Left ventricle myocardium superior (tissue), 1 donor: ENCODE data around the gene ZNF506. TPM values are rescaled to one million over a fixed set of nuclear protein-coding genes. Genes with fewer than 3 reads are reported as not detected.
"Not testable (repeated sequence)": the region's sequence is repeated elsewhere in the genome, so short reads cannot be mapped to it uniquely, and the experiment has no call there.

Source experiments
- ATAC-seq: fragments of 200-7000 bp; cut with Tn5 transposase; one replicate; pipeline ENCODE4 v1.9.1; 2020; ENCODE audit warnings: mild to moderate bottlenecking, moderate library complexity
- DNase-seq: peaks from one replicate; pipeline ENCODE4 v3.0.0-alpha.2; 2020
- intact Hi-C: fragments of 100-400 bp; cut with micrococcal nuclease; formaldehyde crosslinking; loops from one replicate; pipeline ENCODE4 v1.11.0; 2022
- total RNA-seq: library from RNA; stranded (reverse); fragmentation: NEBNext Ultra II Directional; extraction: Animal tissue kit (Norgen Biotek cat#: 25700); gene quantifications from one replicate; pipeline ENCODE4 v1.2.1, GENCODE V29; 2021
- donor health status: DM: no; HTN: yes; CAD: no; lungs with severe emphysema.

Gene ZNF506
- total RNA-seq, 1 donor from 2014 or later: 9.7 TPM

DNA sequence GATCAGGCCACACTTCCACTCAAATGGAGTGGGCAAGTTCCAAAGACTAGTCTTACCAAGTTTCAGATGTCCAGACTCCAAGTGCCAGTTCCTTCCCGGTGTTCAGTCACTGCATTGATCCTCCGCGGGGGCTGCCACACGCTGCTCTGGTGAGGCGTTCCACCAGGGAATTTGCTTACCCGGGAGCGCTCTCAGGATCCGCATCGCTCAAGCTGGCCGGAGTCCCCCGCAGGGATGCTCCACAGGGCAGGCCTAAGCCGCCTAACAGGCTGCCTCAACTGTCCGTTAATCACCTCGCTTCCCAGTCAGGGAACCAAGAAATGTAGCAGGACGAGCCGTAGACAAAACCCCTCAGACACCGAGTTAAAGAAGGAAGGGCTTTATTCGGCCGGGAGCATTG, 36.1 kb downstream of the ZNF506 start:
- ATAC-seq, DNase-seq, intact Hi-C loops: not testable (repeated sequence)

DNA sequence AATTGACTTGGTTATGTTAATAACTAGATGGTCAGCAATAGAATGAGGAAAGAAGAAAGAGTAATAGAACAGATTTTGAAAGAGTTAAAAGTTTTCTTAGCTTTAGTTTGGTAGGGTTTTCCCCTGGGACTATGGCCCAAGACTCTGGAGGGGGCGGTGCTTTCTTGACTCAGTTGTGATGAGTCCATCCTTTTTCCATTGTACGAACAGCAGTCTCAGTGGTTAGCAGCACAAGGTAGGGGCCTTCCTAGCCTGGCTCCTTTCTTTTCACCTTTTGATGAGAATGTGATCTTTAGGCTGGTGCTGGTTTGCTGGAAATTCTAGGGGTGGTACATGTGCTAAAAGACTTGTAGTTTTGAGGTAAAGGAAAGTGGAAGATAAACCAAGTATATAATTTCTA, 38.8 kb downstream of the ZNF506 start:
- DNase-seq (no peak), ATAC-seq (no peak)
- intact Hi-C loops: no loop called here

DNA sequence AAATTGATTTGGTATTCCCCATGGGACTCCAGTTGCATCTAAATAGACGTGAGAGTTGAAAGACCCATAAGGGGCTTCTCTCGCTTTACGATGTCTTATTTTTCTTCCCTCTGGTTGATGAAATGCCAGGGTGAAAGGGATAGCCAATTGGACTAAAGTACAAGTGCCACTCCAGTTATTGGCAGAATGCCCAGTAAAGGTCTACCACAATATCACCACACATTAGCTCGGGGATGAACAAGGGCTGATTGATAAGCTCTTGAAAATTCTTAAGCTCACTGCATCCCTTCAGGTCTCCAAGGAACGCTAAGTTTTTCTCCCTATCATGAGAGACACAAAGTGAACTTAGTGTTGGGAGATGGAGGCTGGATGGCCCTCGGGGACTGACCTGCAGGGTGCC, 39.8 kb downstream of the ZNF506 start:
- ATAC-seq, intact Hi-C loops, DNase-seq: not testable (repeated sequence)

DNA sequence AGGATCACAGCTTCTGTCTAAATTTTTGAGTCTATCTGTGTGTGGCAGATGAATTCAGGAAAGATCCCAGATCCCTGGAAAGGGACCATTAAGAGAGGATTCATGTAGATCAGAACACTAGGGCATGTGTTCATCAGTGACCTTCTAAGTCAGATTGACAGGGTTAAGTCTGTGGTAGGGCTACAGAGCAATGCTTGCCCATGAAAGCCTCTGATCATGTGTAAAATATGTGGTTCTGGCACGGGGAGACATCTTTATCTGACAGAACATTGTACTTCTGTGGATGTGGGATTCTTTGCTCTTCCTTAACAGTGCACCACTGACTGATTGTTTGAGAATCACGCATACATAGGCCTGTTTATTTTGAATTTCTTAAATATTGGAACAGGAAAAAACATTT, 42.9 kb downstream of the ZNF506 start:
- no peak for DNase-seq
- intact Hi-C loops: no loop called here
- no peak for ATAC-seq

DNA sequence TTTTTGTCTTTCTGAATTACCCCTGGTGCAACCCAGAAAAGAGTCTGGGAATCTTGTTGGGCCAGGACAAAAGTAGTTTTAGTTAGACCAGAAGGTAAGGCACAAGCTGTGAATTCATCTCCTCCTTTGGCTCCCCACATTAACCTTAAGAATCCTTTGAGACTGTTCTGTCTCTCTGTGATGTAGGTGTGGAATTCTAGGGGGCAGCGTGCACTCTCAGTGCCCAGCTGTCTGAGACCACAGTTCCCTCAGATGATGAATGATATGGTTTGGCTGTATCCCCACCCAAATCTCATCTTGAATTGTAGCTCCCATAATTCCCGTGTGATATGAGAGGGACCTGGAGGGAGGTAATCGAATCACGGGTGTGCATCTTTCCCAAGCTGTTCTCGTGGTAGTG, 43.9 kb downstream of the ZNF506 start:
- ATAC-seq: no peak
- intact Hi-C loops: no loop called here
- DNase-seq: no peak

DNA sequence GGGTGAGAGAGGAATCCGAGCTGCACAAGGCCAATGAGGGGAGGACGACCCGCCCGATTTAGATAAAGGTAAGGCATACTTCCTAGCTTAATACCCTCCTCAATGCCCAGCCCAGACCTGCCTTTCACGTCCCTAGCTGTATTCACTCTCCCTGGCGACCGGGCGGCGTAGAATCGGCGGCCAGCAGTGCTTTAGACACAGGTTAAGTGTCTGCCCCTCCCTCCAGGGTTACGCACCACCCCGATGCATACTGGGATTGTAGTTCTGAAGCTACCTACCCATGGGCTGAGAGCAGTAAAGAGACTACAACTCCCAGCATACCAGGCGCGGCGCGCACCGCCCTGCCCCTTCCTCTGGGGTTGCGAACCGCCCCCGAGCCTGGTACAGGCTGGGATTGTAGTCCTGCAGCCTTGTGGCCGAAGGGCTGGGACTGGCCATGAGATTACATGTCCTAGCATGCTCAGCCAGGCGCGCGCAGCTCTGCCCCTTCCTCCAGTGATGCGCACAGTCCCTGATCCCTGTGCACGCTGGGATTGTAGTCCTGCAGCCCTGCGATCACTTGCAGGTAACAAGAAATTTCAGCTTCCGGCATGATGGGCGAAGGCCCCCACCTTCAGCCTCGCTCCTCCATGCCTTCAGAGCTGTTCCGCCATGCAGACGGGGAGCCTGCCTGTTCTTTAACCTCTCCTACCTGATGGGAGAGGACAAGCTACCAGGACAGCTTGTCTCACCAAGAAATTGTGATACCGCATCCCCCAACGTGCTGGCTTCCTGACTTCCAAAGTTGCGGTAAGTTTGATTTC, 45.1 kb downstream of the ZNF506 start:
- ATAC-seq: peak; percentile 100

DNA sequence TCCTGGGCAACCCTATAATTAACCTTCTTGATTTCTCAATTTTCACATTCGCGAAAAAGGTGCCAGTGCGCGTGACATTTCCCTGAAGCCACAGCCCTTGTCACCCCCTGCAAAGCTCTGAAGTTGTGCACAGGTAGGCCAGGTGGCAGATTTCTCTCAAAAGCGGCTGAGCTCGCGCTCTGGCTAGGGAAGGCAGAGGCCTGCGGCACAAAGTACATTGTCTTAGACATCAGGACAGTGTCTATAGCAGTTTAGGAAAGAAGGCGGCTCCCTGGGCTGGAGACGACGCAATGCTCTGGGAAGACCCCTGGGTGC, 45.7 kb downstream of the ZNF506 start:
- intact Hi-C loops: no loop called here
- DNase-seq: no peak
- ATAC-seq: no peak

More for the DNA sequence above, 45.1 kb downstream of the ZNF506 start:
- intact Hi-C loops: no loop called here
- peak; percentile 98 for DNase-seq

DNA sequence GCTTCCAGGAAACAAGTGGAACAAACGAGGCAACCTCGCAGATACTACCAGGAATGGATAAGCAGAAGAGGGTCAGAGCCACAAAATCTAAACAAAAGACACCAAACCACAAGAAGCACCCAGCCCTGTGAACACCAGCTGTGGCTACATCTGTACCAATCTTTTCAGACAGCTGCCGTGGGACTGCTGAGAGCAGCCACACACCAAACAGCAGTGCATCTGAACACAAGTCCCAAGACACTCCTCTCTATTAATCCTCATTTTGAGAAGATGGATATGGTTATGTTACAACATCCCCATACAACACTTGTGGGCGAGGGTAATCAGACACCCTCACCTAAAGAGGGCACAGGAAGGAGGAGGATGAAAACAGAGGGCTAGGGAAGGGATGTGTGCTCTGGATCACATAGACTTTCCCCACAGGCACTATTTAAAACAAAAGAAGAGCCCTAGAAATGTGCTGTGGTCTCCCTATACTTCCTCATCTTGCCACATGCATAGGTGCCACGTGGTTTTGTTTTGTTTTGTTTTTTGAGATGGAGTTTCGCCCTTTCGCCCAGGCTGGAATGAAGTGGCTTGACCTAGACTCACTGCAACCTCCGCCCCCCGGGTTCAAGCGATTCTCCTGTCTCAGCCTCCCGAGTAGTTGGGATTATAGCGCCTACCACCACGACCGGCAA, 47.1 kb downstream of the ZNF506 start:
- no peak for ATAC-seq
- no peak for DNase-seq
- intact Hi-C loops: no loop called here

DNA sequence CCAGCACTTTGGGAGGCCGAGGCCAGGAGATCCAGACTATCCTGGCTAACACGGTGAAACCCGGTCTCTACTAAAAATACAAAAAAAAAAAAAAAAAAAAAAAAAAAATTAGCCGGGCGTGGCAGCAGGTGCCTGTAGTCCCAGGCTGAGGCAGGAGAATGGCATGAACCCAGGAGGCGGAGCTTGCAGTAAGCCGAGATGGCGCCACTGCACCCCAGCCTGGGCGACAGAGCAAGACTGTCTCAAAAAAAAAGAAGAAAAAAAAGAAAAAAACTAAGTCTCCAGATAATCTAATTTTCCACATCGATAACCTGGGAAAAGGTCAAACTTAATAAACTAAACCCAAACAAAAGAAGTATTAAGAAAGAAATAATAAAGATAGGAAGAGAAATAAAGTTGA, 49.6 kb downstream of the ZNF506 start:
- ATAC-seq, intact Hi-C loops, DNase-seq: not testable (repeated sequence)

DNA sequence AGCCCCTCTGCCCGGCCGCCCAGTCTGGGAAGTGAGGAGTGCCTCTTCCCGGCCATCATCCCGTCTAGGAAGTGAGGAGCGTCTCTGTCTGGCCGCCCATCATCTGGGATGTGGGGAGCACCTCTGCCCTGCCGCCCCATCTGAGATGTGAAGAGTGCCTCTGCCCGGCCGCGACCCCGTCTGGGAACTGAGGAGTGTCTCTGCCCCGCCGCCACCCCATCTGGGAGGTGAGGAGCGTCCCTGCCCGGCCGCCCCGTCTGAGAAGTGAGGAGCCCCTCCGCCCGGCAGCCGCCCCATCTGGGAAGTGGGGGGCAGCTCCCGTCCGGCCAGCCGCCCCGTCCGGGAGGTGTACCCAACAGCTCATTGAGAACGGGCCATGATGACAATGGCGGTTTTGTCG, 51.6 kb downstream of the ZNF506 start:
- intact Hi-C loops, ATAC-seq, DNase-seq: not testable (repeated sequence)

DNA sequence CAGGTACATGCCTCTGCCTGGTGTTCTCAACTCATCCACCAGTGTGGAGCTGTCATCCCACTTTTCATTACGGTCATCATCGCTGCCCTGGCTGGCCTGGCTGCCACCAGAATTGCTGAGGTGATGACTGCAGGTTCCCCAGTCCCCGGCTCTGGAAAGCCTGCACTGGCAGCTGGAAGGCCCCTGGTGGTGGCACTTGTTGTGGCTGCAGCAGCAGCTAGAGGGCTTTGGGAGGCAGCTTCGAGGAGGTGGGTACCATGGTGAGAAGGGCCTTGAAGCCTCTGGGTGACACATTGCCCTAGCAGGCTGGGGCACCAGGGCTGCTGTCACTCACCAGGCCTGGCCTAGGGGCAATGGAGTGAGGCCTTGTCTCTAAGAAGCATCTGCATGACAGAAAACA, 63.4 kb downstream of the ZNF506 start:
- DNase-seq (no peak), ATAC-seq (no peak)
- intact Hi-C loops: no loop called here

DNA sequence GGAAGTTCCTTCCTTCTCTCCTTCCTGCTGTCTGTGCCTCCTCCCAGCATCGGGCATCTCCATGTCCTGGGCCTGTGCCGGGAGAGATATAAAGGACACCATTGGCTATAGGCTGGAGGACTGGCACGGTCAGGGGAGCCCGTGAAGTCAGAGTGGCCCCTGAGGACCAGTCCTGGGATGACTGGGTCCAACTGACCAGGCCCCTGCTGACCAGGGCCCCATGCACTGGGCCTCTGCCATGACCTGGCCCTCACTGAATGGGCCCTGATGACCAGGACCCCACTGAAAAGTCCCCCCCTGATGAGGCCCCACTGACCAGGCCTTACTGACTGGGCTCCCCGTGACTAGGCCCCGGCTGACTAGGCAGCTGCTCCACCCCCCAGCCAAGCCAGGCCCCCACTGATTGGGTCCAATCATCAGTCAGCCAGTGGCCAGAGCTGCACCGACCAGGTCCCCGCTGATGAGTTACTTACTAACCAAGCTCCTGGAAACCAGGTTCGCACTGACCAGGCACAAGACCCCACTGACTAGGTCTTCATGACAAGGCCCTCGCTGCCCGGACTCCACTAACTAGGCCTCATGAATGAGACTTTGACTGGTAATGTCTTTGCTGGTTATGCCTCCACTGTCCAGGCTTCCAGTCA, 68.7 kb downstream of the ZNF506 start:
- ATAC-seq: no peak
- intact Hi-C loops: no loop called here

DNA sequence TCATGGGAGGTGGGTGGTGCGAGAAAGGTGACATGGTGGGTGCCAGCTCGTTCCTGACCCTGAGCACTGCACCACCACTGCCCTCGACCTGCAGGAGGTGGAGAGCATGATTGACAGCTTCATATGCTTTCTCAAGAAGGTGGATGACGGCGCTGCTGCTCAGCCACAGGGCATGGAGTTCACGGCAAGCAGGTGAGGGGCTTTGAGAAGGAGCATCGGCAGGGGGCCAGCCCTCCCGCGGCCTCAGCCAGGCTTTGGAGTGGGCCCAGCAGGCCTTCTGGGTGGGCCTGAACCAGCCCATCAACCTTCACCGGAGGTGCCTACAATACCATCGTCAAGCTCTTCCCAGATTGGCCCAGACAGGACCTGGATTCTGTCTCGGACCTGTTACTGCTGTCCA, 69.7 kb downstream of the ZNF506 start:
- intact Hi-C loops: no loop called here
- DNase-seq (no peak), ATAC-seq (no peak)

More for the DNA sequence above, 68.7 kb downstream of the ZNF506 start:
- no peak for DNase-seq

DNA sequence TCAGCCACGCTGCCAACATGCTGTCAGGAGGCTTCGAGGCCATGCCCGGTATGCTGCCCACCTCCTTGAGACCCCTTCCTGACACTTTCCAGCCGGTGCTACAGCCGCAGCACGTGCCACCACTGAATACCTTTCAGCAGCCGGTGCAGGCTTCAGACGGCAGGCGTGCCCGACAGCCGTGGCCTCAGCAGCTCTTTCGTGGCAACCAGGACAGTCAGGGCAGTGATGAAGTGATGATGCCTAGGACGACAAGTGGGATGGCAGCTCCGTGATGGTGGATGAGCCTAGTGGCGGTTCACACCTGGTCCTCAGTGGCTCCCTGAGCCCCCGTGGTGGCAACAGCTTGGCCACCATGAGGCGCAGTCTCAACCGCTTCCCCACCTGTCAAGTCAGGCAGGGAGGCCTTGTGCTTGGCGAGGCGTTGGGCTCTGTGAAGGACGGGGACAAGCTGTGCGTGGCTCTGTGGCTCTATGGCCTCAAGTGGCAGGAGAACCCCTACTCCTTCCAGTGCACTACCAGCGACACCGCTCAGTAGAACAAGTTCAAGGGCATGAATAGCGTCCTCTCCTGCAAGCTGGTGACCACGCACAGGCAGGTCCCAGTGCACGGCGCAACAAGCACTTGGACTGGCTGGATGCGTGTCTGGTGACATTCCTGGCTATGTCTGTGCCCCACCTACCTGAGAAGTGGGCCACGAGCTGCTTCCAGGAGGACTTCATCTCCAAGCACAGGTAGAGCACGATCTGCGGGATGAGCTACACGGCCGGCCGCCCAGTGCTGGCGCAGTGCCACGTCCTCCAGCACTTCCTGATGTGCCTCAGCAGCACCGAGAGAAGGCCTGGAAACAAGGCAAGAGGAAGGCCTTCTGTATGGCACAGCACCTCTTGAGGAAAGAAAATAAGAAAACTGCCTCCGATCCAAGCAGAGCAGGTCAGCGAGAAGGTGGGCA, 70.4 kb downstream of the ZNF506 start:
- no peak for DNase-seq
- no peak for ATAC-seq
- intact Hi-C loops: no loop called here

DNA sequence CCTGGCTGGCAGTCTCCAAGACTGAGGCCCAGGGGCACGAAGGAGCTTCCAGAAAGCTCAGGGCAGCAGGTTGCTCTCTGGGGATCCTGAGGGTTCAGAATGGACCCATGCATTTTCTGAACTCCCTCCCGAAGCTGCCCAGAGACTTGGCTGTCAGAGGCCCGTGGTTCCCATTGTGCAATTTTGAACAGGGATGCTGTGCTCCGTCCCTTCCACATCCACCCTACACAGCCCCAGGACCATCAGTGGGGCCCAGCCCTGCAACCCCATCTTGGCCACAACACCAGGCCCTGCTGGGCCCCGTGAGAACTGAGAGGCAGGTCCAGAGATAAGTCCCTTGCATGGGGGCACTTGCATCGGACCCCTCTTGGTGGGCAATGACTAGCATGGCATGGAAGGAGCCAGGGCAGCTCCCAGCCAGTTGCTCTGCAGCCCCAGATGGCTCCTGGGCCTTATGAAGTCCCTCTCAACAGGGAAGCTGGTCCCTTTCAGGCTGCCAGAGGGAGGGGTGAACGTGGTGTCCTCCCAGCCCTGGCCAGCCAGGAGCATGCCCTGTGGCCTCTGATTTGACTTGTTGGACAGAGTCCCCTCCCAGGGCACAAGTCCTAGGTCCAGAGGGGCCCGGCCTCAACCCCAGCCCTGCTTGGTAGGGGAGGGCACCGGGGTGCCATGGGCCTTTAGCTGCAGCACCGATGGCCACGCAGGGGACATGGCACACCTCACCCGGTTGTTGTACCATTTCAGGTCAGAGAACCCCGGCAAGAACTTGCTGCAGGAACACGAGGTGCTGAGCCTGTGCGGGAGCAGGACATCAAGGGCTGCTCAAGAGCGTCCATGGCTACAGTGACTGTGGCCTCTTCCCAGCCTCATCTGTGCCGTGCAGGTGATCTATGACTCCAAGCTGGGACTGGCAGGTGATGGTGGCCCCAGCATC, 71.4 kb downstream of the ZNF506 start:
- DNase-seq: no peak
- intact Hi-C loops: no loop called here
- ATAC-seq: no peak

DNA sequence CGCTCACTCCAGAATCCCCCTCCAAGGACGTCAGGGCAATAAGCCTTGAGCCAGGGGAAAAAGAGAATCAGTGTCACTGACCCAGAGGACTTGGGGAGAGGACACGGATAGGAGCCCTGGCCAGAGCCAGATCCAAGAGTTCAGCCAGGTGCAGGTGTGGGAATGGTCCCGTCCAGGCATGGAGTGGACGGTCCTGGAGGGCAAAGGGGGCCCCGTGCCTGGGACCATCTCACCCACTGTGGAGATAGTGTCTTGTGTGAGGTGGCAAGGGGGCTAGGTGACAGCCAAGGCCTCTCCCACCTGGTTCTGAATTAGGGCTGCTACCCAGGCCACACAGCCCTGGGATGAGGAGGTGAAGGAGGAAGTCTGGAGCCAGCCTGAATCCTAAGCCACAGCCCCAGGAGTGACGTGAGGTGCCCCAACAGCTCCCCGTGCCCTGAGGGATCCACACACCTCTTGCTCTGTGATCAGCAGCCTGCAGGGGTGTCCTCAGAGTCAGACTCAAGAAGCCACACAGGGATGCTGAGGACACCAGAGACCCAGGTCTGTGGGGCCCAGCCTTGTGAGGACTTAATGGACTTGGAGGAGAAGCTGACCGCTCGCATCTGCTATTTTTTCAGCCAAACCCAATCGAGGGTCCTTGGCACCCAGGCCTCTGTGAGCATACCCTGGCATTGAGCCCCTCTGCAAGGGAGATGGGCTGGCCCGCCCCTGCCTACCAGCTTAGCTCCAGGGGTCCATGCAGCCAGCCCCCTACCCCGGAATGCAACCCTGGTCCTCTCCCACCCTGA, 72.2 kb downstream of the ZNF506 start:
- intact Hi-C loops: no loop called here
- no peak for ATAC-seq
- no peak for DNase-seq

DNA sequence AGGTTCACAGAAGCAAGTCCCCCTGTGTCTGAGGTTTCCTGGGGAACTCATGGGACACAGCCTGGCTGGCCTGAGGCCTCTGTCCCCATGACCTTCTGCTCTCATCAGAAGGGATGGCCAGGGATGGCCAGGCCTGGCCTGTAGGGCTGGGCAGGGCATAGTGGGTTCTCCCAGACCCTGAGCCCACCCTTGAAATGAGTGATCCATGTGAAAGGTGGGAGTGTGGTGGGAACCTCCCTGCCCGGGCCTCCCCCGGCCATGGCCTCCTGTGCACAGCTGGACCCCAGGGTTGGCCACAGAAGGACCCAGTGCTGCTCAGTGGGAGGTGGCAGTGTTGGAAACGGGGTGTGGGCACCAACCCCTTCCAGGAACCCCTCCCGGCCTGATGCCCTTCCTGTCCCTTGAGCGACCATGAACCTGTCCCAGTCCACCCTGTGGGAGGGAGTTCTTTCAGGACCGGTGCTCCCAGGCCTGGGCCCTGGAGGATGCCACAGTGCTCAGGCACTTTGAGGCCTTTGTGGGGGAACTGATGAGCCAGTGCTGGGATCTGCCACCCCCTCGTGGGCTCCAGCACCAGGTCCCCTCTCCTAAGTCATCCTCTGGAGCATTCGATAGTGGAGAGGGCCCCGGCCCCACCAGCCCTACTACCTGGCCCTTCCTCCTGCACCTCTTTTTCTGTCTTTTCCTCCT, 73.2 kb downstream of the ZNF506 start:
- DNase-seq (no peak), ATAC-seq (no peak)
- intact Hi-C loops: no loop called here
